Stimulated activated CD4-positive, alpha-beta T cell treated with anti-CD3 and anti-CD28 coated beads, Interleukin-12 subunit alpha, Interleukin-12 subunit beta, amount 100 ng/mL, for 4 hours (primary cell): ENCODE data around the gene SPTLC3.

ENCODE experiments used
- DNase-seq: peaks from one replicate; pipeline ENCODE4 v3.0.0-alpha.2; 2020

SPTLC3 gene

GRCh38 chr20:13142143-13142542 lies 133.4 kb downstream of the SPTLC3 start:
- DNase-seq, result no peak

- DNase-seq, result no peak
These were observed 138.5 kb downstream of the SPTLC3 start for GRCh38 chr20:13147071-13147963.

- no peak for DNase-seq
These were observed 139.2 kb downstream of the SPTLC3 start for GRCh38 chr20:13147971-13148370.

- no peak for DNase-seq
These were observed 139.6 kb downstream of the SPTLC3 start for GRCh38 chr20:13148402-13148801.

- DNase-seq, result no peak
These were observed 140.2 kb downstream of the SPTLC3 start for GRCh38 chr20:13148961-13149360.

GRCh38 chr20:13149371-13150105 lies 140.8 kb downstream of the SPTLC3 start:
- no peak for DNase-seq

GRCh38 chr20:13158369-13158768 lies 149.6 kb downstream of the SPTLC3 start:
- DNase-seq, result no peak

DNA sequence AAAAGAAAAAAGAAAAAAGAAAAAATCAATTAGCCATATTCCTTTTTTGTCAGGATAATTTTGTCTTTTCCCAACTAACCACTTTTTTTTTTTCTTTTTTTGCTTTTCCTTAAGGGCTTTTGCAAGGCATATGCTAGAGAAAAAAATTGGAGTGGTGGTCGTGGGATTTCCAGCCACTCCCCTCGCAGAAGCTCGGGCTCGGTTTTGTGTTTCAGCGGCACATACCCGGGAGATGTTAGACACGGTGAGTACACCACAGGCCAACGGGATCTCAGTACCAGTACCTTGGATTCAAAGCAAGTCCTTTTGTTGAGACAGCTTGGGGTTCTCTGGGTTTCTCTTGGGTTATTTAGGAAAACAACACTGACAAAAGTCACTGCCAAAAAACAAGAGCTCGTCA lies 151.1 kb downstream of the SPTLC3 start:
- no peak for DNase-seq

DNA sequence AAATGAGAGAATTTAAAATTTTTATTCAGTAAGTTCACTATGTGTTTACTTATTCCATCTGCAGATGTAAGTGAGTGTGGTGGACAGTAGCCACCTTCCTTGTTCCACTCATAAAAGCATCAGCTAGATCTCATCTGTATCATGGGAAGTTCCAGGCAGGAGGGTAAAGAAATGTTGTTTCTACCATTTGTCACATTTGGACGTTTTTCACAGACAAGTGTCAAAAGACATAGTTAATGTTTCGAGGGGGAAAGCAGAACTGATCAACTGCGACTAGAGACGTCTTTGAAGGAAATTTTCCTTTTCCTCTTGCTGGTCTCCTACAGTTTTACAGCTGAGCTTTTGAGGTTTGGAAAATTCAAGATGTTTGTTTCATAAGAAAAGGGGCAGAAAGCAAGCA lies 156.4 kb downstream of the SPTLC3 start:
- DNase-seq, result no peak

GRCh38 chr20:13166011-13166410 lies 157.2 kb downstream of the SPTLC3 start:
- no peak for DNase-seq

DNA sequence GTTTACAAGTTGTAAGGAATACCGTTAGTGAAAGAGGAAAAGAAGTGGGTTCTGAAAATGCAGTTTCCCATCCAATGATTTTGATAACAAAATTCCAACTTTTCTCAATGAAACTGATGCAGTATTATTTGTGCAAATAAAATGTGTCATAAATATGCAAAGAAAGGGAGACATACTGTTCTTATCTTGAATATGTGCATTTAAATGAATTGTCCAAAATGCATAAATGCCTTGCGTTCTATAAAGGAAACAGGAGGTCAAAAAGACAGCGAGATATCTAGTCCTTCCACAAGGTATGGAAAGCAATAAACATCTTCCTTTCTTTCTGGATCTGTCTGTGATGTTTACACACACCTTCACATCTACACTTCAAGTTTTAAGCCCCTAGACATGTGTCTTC lies 157.7 kb downstream of the SPTLC3 start:
- no peak for DNase-seq

DNA sequence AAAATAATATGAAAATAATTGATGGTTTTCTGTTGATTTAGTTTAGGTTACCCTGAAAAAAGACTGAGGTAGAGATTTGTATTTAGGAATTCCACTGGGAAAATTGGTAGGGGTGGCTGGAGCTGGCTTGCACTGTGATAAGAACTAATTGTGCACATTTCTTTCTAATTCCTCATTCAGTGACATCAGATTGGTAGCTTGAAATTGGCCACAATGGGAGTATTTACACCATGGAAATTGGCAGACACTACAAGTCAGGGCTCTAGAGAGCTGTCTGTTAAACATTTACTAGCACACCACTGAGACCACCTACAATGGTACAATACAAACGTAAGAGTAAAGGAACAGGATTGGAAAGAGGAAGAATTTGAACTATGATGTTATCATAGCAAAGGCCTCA lies 160.3 kb downstream of the SPTLC3 start:
- DNase-seq, result no peak

DNA sequence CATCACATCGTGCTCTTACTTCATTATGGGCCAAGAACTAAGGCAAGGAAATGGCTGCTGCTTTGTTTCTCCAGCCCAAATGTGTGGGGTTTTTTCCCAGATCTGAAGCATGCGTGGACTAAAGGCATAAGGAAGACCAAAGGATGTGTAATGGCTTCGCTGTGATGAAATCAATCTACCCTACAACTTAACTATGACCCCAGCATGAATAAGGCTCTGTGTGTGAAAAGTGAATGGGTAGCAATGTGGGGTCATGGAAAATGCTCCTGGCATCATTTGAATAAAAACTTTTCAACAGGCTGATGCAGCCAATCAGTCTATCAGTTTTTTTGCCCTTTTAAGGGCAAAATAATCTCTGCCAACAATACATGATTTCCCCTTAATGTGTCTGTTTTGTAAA lies 162.0 kb downstream of the SPTLC3 start:
- no peak for DNase-seq

DNA sequence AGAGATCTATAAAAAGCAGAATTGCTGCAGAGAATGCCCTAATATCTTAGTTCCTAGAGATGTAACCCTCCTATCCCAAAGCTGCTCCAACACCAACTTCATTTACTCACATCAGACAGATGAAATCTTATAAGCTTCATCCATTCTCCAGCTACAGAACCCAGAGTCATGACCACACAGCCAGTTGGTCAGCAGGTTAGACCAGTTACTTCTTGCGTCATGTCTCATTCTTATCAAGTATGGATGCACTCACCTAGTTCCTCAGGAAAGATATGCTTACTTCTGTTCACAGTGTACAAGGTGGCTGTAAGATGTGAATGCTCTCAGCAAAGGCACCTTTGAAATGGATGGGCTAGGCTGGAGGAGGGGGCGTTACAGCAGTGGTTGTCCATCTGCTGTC lies 164.4 kb downstream of the SPTLC3 start:
- DNase-seq, result no peak

- no peak for DNase-seq
These were observed 165.6 kb downstream of the SPTLC3 start for GRCh38 chr20:13174402-13174801.

DNA sequence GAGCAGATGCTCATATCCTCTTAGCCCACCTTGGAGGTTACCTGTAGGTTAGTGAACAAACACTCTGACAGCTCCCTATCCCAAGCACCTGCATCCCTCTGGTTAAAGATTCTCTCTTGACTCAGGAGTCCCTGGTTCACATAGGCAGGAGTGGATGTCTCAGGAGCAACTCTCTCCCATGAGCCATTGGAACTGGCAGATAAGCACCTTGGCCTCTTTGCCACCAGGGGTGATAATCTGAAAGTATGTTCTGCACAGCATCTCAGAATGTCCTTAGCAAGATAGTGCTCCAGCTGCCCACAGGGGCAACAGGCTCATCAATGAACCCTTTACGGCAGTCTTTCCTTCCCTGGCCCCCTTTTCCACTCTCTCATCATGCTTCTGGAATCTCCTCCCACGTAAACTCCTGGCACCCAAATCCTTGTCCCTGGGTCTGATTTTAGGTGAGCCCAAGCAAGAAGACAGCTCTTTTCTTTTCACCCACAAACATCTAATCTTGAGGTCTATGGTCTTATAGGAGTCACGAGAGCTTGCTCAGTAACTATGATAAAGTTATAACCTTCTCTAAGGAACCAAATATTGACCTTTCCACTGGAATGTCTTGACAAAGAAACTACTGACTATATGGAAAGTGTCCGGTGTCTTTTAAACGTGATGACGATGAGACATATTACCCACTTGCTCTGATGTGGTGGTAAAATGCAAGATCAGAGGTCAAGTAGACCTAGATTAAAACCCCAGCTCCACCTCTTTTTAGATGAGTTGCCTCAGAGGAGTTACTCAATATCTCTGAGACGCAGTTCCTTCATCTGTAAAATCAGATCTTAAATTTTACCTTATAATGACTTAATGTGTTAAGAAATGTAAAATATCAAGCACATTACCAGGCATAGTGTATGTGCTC lies 172.5 kb downstream of the SPTLC3 start:
- DNase-seq, result no peak

DNA sequence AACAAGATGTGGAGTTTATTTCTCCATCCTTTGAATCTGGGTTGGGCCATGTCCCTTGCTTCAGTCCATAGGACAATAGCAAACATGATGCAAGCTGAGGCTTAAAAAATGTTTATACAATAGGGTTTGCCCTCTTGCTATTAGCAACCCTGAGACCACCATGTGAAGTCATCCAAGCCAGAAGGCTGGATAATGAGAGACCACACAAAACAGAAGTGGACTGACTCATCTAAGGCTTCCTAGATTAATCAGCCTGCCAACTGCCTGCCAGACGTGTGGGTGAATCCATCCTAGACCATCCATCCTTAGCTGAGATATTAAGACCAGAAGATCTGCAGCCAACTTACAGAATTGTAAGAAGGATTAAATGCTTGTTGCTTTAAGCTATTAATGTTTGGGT lies 174.2 kb downstream of the SPTLC3 start:
- DNase-seq, result no peak

DNA sequence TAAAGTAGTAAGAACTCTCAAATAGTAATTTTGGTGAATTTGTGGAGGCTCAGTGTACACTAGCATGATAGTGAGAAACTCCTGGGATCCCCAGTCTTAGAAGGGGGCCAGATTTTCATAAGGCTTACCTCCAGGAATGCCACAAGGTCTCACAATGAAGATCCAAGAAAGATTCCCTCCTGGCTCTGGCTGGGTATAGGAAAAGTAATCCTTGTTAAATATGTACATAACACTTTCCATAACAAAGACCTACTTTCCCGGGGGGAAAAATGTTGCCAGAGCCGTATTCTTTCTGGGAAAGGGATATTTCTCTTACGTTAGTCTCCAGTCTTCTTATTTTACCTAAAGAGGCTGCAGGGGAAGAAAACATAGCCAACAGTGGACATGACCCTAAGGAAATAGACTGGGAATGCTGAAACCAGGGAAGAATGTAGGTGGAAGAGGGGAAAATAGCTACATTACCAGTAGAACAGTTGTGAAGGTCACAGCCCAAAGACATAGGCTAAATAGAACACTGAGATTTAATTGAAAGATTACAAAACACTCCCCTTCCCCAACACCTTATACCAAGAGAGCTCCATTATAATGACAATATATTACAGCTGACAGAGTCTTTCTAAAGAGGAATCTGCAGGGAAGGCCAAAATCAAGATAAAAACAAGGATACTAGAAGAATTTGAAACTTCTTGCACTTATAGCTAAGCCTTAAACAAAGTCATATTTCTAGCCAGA lies 177.4 kb downstream of the SPTLC3 start:
- no peak for DNase-seq

GRCh38 chr20:13187899-13188298 lies 179.1 kb downstream of the SPTLC3 start:
- no peak for DNase-seq

- DNase-seq, result no peak
These were observed 190.5 kb downstream of the SPTLC3 start for GRCh38 chr20:13199279-13199678.

- no peak for DNase-seq
These were observed 192.2 kb downstream of the SPTLC3 start for GRCh38 chr20:13200767-13201500.

DNA sequence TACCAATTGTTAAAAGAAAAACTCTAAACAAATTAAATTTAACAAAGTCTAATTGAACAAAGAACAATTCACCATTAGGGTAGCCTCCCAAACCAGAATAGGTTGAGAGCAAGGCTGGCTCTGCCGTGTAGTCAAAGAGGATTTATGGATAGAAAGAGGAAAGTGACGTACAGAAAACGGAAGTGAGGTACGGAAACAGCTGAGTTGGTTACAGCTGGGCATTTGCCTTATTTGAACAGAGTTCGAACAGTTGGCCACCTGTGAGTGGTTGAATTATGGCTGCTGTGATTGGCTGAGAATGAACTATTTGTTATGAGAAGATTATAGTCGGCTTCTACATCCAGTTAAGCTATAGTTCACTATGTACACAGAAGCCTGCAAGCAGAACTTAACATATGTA lies 193.8 kb downstream of the SPTLC3 start:
- no peak for DNase-seq
